ENCODE measurements around the gene ARMC3. TPM values are rescaled to one million over a fixed set of nuclear protein-coding genes. Genes with fewer than 3 reads are reported as not detected.

The ARMC3 gene
- total and polyA plus RNA-seq, 9 donors = 1.6 to 39.8 (median 3.0) TPM; not detected in 4

GRCh38 chr10:23046027-23046426 is 118.2 kb downstream of the ARMC3 start:
- H3K4me3 ChIP-seq = no peak overlapping the region
- intact Hi-C loops (cut with DNase I) = no loop called here
- TF ChIP-seq CTCF (IDR thresholded peaks at IDR 0.05) = no peak
- no peak for TF ChIP-seq POLR2A (IDR thresholded peaks at IDR 0.05)
- no peak for TF ChIP-seq EP300 (IDR thresholded peaks at IDR 0.05)

GRCh38 chr10:23047201-23048050 is 119.6 kb downstream of the ARMC3 start:
- TF ChIP-seq EP300 (IDR thresholded peaks at IDR 0.05) (no peak), CTCF (IDR thresholded peaks at IDR 0.05) (no peak), POLR2A (IDR thresholded peaks at IDR 0.05) (no peak)
- Histone ChIP-seq H3K27me3 (no peaks in the 10 kb centered on the region), H3K4me1 (ENCODE audit: insufficient read depth) (no peaks in the 10 kb centered on the region), H3K9me3 (no peaks in the 10 kb centered on the region), H3K36me3 (no peaks in the 10 kb centered on the region), H3K27ac (no peak overlapping the region), H3K4me3 (no peak overlapping the region)
- 55 to 57% (median 56%) methylated on average over 9 of the region's 9 CpGs for WGBS, 3 donors
- no peak for DNase-seq
- intact Hi-C loops (cut with DNase I) = no loop called here

More at GRCh38 chr10:23046027-23046426, 118.2 kb downstream of the ARMC3 start:
- no peaks in the 10 kb centered on the region for H3K4me1 ChIP-seq (ENCODE audit: insufficient read depth)
- no peak overlapping the region for H3K27ac ChIP-seq
- H3K27me3 ChIP-seq = no peaks in the 10 kb centered on the region
- no peaks in the 10 kb centered on the region for H3K36me3 ChIP-seq
- H3K9me3 ChIP-seq = no peaks in the 10 kb centered on the region
- no peak for DNase-seq
- WGBS, 3 donors = 15 to 18% (median 17%) methylated on average over 4 of the region's 4 CpGs

- no peak overlapping the region for H3K27ac ChIP-seq
- intact Hi-C loops (cut with DNase I) = no loop called here
- H3K4me1 ChIP-seq (ENCODE audit: insufficient read depth) = no peaks in the 10 kb centered on the region
- no peak for DNase-seq
- H3K4me3 ChIP-seq = no peak overlapping the region
- TF ChIP-seq POLR2A (IDR thresholded peaks at IDR 0.05) (no peak), CTCF (IDR thresholded peaks at IDR 0.05) (no peak), EP300 (IDR thresholded peaks at IDR 0.05) (no peak)
- H3K27me3 ChIP-seq = no peaks in the 10 kb centered on the region
- H3K9me3 ChIP-seq = no peaks in the 10 kb centered on the region
- no peaks in the 10 kb centered on the region for H3K36me3 ChIP-seq
- 86 to 95% (median 91%) methylated on average over 4 of the region's 4 CpGs for WGBS, 3 donors
Measured at GRCh38 chr10:23048191-23048590, 120.3 kb downstream of the ARMC3 start.

GRCh38 chr10:23051278-23051677 is 123.4 kb downstream of the ARMC3 start:
- no peak overlapping the region for H3K27ac ChIP-seq
- WGBS, 3 donors = 89 to 94% (median 91%) methylated on average over 3 of the region's 3 CpGs
- no peaks in the 10 kb centered on the region for H3K27me3 ChIP-seq
- no peaks in the 10 kb centered on the region for H3K9me3 ChIP-seq
- TF ChIP-seq EP300 (IDR thresholded peaks at IDR 0.05) = no peak
- TF ChIP-seq POLR2A (IDR thresholded peaks at IDR 0.05) = no peak
- no peak for TF ChIP-seq CTCF (IDR thresholded peaks at IDR 0.05)
- H3K4me3 ChIP-seq = no peak overlapping the region
- H3K36me3 ChIP-seq = no peaks in the 10 kb centered on the region
- H3K4me1 ChIP-seq (ENCODE audit: insufficient read depth) = no peaks in the 10 kb centered on the region
- DNase-seq = no peak
- intact Hi-C loops (cut with DNase I) = no loop called here

Data from ovary (tissue), 9 donors.